HG02623 (cell line): ENCODE results near the gene HSPA12B.

Experiments used
- ATAC-seq: cut with Tn5 transposase; IDR thresholded peaks from one replicate; pipeline ENCODE4 v1.9.1; 2021; ENCODE audit warnings: moderate library complexity; ENCODE audit not compliant: unreplicated experiment

HSPA12B gene

DNA sequence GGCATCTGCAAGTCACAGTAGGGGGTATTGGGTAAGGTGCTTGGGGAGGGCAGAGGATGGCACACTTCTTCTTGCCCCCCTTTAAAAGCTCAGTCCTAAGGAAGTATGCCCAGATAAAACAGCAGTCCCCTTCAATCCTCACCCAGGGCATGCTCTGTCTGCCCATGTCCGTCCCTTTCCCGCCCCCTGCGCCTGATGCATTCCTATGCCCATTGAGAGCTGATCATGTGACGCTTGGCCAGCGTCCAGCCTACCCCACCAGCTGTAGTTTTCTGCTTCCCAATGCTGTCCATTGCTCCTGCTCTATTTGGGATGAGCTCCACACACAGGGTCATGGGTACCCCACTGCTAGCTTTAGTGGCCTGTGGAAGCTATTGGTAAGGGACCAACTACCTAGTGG lies 28.4 kb upstream of the HSPA12B start:
- no peak for ATAC-seq

DNA sequence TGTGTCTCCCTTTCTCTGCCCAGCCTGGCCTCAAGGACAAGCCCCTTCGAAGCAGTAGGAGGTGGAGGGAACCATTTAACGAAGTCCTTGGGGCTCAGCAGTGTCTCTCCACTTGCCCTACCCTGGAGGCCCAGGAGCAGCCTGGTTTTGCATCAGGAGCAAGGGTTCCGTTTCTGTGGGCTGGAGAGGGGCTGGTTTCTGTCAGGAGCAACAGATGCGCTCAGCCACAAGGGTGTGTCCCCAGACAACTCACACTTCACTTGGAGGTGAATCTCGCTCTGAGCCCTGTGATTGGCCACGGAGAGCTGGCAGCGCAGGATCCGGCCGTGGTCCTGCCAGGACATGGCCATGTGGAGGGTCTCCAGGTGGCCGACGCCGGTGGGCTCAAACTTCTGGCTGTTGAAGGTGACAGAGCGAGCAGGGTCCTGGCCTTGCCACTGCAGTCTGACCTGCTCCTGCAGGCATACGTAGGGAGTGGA lies 27.0 kb upstream of the HSPA12B start:
- no peak for ATAC-seq

DNA sequence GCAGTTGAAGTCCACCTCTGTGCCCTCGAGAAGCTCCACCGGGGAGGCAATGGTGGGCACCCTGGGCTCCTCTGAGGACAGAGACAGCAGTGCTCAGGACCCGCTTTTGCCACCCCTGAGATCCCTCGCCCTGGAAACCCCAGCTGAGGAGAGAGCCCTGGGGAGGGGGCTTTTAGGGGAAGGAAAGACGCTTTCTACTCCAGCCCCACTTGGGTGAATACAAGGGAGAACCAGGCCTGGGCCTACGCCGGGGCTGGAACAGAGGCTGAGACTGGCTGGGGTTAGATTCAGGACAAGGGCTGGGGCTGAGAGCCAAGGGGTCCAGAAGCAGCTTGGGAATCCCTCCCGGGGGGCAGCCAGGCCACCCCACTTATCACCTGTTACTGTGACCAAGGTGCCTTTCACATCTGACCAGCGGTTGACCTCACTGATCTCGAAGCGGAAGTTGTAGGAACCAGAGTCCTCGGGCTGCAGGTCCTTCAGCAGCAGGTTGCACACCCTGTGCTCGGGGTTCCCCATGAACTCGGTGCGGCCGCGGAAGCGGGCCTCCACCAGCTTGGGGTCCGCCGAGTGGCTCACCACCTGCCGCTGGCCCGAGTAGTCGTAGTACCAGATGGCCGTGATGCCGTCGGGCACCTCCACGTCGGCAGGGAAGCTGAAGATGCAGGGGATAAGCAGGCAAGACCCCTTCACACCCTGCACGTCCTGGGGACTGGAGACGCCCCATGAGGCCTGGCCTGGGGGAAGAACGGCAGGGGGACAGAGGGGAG lies 26.3 kb upstream of the HSPA12B start:
- ATAC-seq: no peak

DNA sequence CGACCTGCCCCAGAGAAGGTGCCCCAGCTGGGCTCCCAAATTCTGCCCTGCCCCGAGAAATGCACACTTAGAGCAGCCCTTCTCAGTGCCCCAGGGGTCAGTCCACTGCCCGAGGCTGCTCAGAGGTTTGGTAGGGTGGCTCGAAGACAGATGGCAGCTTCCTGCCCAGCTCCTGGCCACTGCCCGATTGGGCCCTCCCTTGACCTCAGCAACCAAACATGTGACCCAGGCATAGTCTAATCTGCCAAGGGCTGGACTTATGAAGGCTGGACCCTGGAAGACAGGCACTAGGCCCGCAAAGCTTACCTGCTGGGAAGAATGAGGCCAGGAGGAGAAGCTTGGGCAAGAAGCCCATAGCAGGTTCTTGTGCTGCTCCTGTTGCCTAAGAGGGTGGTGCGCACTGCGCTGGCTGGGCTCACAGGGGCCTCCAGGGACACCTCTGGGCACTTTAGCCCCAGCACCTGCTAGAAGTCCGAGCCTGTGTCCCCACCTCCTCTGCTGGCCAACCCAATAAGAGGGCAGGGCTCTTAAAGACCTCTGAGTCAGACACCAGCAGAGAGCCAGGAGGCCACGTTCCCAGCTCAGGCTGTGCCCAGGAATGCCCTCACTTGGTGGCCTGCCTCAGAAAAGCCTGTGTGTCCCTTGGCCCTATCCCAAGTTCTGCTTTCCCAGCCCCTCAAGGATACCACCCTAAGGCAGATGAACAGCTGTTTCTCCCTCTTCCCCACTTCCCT lies 25.5 kb upstream of the HSPA12B start:
- ATAC-seq: no peak

DNA sequence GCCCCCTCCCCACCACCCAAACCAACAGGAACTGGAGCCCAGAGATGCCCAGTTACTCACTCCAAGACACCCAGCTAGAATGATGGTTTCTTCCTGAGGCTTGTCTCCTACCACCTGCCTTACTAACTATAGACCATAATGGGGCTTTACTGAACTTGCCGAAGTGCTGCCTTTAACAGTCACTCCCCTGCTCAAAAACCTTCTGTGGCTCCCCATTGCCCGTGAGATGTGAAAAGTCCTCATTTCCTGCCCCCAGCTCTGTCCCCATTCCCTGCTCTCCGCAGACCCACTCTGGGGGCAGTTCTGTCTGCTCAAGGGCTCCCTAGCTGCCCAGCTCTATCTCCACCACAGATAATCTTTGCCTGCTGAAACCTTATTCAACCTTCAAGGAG lies 25.0 kb upstream of the HSPA12B start:
- no peak for ATAC-seq

DNA sequence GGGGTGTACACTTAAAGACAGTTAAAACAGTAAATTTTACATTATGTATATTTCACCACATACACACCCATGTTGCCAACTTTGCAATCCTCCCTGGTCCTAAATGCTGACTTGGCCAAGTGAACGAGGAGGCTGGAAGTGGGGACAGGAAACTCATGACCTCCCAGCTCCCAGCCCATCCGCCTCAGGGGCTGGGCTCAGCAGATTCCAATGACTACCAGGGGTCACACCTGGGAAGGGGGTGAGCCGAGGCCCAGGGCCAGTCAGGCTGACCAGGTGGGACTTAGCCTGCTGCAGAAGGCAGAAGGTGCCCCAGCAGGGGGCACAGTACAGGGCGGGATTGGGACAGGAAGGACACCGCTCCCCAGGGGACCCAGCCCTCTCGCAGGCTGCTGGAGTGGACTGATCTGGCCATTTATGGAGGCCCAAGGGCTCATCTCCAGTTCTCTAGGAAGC lies 22.4 kb upstream of the HSPA12B start:
- no peak for ATAC-seq

DNA sequence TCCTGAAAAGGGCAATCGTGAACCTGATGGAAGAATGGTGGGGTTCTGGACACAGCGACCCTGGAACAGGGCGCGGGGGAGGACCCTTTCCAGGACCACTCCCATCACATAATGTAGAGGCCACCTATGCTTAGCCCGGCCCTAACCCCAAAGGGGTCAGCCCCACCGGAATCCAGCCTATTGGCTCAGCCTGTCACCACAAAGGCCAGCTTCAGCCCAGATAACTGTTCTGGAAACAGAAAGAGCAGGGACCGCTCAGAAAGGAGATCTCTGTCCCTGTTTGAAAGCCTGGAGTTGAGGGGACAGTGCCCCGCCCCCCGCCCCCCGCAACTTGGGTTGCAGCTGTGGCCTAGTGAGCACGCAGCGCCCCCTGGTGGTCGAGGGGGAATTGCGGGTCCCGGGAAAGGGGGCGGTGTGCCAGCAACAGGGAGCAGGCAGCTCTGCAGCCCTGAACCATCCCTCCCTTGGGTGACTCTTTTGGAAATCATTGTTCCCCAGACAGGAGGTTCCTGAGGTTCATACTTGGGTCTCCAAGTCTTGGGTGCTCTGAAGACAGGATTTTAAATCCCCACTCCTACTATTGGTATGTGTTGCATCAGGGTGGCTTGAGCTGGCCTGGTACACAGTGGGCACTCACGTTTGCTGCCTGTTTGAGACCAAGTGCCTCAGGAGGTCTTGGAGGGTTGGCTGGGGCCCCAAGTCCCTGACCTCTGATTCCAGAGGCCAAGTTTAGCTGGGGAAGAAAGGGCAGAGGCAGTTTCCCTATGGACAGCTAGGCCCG lies 21.6 kb upstream of the HSPA12B start:
- no peak for ATAC-seq

DNA sequence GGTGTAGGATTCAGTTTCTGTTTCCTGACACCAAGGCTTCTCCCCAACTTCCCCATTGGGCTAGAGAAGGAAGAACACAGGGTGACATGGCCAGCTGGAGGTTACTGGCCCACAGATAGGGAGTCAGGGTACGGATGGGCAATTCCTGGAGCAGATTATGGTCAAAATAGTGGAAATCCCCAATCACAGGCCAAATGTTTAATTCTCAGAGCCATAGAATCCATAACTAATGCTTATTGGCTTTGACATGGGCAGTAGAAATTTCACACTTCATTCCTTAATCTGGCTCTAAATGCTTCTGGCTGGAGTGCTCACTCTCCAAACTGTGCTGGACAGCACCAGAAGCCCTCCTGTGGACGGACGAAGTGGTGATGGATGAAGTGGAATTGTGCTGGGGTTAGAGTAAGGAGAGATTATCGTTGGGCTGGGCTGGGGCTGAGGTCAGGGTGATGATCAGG lies 21.0 kb upstream of the HSPA12B start:
- no peak for ATAC-seq

DNA sequence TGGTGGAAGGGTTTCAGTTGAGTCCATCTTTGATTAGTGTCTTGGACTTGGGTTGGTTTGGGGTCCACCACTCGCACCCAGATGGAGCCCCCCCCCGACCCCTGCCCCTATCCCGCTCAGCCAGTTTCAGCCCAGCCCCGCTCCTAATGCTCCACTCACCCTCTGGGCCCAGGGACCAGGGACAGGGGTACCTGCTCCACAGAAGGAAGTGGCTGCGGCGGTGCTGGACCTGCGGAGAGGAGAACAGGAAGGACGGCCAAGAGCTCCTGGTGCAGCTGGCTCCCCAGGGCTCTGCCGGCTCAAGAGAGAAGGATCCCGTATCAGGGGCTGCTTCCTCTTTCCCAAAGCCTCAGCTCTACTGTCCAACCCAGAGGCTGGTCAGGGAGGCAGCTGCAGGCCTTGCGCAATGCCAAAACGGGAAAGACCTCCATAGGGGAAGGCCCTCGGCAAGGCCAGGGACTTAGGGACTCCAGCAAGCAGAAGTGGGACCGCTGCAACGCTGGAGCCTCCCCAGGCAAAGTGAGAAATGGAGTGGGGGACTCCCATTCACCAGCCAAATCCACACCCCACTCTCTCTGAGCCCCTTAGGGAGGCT lies 20.1 kb upstream of the HSPA12B start, which contains the start of gene SIGLEC1:
TSS of gene SIGLEC1 (minus strand) at position 322 of the 595 bp plus-strand sequence. CDS start 5,472 bp downstream, outside the sequence.
- ATAC-seq: no peak

DNA sequence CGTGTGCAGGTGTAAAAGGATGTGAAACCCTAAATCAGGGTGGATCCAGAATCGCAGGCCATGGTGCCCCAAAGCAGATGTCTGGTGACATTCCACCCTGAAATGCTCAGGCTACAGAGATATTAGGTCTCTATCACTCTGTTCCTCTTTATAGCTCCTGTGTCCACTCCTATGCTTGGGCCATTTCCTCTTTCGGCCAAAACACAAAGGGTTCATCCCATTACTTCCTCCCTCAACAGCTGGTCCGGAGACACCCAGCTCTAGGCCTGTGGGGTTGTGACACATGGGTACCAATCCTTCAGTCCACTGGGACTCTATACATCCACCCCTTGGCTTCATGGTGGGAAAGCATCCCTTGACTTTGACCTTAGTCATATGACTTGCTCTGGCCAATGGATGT lies 18.4 kb upstream of the HSPA12B start:
- no peak for ATAC-seq

DNA sequence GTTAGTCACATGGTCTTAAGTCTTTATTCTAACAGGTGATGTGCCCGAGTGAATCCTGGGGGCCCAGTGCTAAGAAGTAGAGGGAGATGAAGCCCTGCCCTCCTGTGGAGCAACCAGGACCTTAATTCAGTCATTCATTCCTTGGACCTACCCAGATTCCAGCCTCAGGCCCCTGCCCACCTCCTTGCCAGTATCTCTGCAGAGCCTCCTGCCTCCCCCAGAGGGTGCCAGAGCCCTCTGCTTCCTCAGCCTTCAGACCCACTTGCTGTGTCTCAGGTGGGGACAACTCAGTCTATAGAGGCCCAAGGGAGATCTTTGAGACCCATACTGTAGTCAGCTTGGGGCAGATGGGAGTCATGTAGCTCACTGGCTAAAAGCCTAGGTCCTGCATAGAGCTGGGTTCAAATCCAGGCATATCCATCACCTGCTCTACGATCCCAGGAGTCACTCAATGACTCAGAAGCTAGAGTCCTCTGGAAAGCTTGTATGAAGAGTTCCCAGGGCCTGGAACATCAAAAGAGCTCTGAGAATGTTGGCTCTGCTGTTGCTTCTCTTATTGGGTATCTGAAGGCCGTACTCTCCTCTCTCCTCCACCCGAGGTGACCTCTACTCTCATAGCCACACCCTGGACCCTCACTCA lies 16.2 kb upstream of the HSPA12B start:
- ATAC-seq: no peak

DNA sequence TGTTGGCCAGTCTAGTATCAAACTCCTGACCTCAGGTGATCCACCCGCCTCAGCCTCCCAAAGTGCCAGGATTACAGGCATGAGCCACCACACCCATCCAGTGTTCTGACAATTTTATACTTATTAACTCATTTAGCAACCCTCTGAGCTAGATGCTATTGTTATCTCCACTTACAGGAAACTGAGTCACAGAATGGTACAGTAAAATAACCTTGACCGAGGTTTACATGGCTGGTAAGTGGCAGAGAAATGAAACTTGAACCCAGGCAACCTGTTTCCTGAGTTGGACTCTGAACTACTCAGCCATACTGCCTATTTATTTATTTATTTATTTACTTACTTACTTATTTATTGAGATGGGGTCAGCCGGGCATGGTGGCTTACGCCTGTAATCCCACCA lies 13.4 kb upstream of the HSPA12B start:
- ATAC-seq: no peak

DNA sequence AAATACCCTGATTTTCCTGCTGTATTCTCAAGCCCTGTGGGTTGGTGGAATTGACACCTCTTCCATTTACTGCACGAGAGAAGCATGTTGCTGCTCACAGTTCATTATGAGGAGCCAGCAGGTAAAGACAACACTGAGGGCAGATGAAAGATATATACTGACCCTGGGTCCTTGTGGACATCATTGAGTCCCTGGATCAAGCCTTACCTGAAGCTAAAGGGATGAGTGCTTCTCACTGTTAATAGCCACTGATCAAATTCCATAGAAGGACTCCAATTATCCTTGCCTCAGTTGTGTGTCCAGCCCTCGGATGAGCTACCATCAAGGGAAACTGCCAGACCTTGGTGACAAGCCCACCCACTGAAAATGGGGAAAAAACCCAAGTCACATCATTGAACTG lies 12.4 kb upstream of the HSPA12B start:
- no peak for ATAC-seq

DNA sequence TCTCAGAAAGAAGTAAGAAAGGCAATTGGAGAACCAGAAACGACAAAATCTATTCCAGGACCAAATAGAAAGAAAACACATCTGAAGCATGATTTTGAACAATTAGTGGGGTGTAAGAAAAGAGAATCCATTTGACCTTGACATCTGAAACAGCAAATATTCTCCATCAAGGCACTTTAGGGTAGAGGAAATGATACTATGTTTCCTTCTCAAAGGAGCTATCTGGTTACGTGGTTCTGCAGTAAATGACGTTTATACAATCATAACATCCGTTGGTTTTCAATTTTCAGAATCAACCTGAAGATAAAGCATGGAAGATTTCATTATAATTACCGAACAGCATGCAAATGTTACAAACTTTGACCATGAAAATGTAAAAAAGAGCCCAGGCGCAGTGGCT lies 11.9 kb upstream of the HSPA12B start:
- ATAC-seq: no peak

DNA sequence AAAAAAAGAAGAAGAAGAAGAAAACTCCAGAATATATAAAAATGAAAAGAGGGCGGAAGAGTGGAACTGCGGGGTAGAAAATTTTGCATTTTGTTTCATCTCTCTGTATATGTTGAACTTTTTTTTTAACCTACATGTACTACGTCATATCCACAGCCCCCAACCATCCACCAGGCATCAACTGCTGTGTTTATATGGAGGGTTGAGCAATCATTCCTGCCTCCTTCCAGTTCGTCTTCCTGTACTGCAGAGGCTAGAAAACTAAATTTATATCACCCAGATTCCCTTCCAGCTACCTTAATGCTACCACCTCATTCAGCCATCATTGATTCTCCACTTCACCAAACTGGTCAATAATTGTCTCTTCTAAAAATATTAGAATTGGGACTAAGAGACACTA lies 10.6 kb upstream of the HSPA12B start:
- ATAC-seq: no peak

DNA sequence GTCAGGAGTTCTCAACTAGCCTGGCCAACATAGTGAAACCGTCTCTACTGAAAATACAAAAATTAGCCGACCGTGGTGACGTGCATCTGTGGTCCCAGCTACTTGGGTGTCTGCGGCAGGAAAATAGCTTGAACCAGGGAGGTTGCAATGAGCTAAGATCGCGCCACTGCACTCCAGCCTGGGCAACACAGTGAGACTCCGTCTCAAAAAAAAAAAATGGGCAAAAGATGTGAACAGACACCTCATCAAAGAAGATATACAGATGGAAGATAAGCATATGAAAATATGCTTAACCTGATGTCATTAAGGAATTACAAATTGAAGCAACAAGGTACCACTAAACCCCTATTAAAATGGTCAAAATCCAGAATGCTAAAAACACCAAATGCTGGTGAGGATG lies 9.2 kb upstream of the HSPA12B start:
- ATAC-seq: no peak

DNA sequence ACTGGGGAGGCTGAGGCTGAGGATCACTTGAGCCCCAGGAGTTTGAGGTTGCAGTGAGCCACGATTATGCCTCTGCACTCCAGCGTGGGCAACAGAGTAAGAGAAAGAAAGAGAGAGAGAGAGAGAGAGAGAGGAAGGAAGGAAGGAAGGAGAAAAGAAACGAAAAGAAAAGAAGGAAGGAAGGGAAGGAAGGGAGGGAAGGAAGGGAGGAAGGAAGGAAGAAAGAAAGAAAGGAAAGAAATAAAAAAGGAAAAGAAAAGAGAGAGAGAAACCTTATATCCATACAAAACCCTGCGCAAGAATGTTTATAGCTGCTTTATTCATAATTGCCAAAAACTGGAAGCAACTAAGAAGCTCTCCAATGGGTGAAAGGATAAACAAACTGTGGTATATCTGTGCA lies 8.1 kb upstream of the HSPA12B start:
- ATAC-seq: no peak

DNA sequence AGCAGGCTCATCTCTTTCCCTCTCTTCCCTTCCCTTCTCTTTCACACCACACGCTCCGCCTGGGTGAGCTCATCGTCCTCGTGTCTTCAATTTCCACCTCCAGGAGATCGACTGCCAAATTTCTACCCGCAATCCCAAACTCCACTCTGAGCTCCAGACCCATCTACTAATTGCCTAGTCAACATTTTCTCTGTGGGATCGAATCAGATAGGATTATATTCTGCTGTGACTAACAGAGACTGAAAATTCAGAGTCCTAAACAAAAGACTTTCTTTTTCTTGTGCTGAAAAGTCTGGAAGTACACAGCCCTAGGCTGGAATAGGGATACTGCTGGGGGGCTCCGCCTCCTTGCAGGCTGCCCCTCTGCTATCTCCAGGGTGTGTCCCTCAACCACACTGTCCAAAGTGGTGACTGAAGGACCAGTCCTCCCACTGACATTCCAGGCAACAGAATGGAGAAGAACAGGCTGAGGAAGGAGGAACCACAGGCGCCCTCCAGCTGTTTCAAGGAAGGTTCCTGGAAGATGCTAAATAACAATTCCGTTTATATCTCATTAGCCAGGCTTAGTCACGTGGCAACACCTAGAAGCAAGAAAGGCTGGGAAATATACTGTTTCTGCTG lies 5.0 kb upstream of the HSPA12B start:
- no peak for ATAC-seq

DNA sequence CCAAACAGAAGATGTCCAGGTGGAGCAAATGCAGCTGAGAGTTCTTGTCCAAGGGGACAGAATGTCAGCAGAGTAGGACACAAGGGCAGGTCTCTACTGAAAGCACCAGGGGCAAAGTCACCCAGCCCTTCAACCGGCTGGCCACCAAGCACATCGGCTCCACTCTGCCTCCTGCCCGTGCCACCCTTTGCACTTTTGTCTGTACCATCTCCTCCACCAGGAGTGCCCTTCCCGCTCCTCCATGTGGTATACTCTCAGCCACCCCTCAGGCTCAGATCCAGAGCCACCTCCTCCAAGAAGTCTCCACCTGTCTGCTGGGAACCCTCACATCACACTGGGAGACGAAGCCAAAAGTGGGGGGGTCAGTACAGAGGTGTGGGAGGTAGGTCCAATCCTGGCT lies 4.1 kb upstream of the HSPA12B start:
- no peak for ATAC-seq

DNA sequence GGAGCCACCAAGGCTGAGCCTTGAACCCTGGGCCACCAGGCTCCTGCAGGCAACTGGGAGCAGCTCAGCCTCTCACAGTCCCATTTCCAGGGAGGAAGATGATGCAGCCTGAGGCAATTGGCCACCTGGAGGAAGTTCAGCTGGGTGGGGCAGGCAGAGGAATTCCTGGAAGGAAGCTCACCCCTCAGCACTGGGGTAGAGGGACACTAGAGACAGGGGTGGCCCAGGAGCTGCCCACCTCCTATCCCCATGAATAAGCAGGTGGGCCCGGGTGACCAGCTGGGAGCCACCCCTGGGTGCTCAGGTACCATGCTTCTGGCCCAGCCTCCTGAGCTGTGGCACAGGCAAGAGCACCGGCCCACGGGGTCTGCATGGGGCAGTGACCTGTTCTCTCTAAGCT lies 3.6 kb upstream of the HSPA12B start:
- no peak for ATAC-seq
